HG03135 (cell line): ENCODE results near the gene HSPD1.
"Not testable (repeated sequence)": the region's sequence is repeated elsewhere in the genome, so short reads cannot be mapped to it uniquely, and the experiment has no call there.

Experiments used
- ATAC-seq: cut with Tn5 transposase; IDR thresholded peaks from one replicate; pipeline ENCODE4 v1.9.1; 2021; ENCODE audit warnings: mild to moderate bottlenecking, moderate library complexity; ENCODE audit not compliant: unreplicated experiment

Gene HSPD1

DNA sequence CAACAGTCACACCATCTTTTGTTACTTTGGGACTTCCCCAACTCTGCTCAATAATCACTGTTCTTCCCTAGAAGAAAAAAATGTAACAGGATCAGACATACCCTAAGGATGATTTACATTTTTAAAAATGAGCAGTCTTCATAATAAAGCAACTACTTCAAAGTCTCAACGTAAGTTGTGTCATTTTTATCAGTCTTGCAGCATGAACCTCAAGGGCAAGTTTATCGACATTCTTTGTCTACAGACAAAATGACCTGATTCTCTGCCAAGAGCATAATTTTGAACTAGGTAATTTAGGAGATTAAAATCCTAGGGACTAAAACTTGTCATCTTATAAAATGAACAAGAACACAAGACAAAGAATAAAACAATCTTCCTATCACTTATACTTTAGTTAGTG lies 2.3 kb downstream of the HSPD1 start:
- no peak for ATAC-seq

DNA sequence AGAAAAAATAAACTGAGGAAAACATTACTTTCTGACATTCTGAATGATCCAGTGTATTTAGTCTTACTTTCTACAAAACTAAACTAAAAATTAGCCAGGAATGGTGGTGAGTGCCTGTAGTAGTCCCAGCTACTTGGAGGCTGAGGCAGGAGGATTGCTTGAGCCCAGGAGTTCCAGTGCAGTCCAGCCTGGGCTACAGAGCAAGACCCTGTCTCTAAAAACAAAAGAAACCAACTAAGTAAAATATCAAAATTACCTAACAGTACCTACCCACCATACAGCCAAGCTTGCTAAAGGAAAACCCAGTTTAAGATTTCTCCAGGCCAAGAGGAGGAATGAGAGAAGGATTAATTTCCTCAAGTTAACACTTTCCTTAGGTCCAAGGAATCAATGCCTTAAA lies 2.9 kb downstream of the HSPD1 start:
- ATAC-seq: no peak

DNA sequence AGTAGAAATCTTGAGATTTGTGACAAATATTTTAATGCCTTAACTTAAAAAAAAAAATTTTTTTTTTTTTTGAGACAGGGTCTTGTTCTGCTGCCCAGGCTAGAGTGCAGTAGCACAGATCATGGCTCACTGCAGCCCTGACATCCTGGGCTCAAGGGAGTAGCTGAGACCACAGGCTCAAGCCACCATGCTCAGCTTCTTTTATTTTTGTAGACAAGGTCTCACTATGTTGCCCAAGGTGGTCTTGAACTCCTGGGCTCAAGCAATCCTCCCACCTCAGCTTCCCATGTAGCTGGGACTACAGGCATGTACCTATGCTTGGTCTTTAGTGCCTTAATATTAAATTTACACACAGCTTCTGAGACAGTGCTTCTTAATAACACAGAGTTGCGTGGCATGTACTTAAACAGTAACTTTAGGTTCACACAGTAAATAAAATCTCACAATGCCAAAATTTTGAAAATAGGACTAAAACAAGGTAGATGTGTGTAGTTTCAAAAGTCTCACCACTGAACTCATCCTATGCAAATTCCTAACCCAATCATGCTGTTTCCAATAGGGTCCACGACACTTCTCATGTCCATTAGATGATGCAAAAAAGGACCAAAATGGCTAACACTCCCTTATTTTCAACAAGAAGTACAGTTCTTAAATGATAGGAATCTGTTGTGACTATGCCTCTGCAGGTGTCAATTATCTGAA lies 4.1 kb downstream of the HSPD1 start:
- ATAC-seq: no peak

DNA sequence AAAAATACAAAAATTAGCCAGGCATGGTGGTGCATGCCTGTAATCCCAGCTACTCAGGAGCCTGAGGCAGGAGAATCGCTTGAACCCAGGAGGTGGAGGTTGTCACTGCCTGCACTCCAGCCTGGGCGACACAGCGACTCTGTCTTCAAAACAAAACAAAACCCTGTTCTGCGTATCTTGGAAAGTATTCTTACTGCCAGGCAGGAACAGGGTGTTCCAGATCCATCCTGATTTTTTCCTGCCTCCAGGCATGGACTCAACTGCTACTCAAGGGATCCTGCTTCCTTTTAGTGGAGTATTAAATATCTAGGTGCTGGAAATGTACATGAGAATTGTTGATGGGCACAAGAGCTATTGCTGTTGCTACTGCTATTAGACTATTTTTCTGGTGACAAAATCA lies 12.3 kb downstream of the HSPD1 start:
- ATAC-seq: no peak

GRCh38 chr2:197486175-197486574 lies 13.5 kb downstream of the HSPD1 start:
- ATAC-seq: no peak

DNA sequence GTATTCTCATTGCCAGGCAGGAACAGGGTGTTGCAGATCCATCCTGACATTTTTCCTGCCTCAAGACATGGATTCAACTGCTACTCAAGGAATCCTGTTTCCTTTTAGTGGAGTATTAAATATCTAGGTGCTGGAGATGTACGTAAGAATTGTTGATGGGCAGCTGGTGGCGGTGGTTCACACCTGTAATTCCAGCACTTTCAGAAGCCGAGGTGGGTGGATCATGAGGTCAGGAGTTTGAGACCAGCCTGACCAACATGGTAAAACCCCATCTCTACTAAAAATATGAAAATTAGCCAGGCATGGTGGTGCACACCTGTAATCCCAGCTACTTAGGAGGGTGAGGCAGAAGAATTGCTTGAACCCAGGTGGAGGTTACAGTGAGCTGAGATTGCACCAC lies 15.4 kb downstream of the HSPD1 start:
- not testable (repeated sequence) for ATAC-seq

GRCh38 chr2:197480165-197481036 lies 19.2 kb downstream of the HSPD1 start:
- ATAC-seq: no peak

- no peak for ATAC-seq
Measured at GRCh38 chr2:197477797-197478196, 21.8 kb downstream of the HSPD1 start.

DNA sequence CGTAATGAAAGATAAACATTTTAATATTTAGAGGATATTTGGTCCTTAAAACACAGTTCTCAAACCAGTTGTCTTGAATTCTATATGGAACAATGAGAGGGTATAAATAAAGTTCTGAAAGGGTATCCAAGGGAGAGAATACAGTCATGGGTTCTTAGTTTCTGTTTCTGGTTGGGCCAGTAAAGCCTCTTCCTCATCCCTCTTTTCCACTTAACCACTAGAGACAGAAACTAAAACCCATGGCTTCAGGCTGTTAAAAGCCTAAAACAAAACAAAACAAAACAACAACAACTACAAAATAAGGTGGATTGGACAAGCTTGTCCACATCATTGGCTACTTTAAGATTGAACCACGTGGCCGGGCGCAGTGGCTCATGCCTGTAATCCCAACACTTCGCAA lies 27.5 kb downstream of the HSPD1 start:
- no peak for ATAC-seq

- ATAC-seq: no peak
Measured at GRCh38 chr2:197464175-197464574, 35.5 kb downstream of the HSPD1 start.

GRCh38 chr2:197461057-197461456 lies 38.6 kb downstream of the HSPD1 start:
- no peak for ATAC-seq

DNA sequence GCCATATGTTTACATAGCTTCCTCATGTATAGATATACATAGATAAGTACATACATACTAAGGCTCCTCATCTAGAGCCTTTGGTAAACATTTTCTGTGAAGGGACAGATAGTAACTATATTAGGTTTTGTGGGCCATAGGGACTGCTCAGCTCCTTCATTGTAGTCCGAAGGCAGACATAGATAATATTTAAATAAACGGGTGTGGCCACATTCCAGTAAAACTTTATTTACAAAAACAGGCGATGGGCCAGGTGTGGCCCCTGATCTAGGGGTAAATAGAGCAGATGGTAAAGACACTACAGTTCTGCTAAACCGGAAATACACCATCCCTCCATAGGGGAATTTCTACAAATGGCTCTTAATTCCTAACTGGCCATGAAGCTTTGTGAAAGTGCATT lies 39.0 kb downstream of the HSPD1 start:
- no peak for ATAC-seq

- no peak for ATAC-seq
Measured at GRCh38 chr2:197455428-197455827, 44.2 kb downstream of the HSPD1 start.

GRCh38 chr2:197454923-197455322 lies 44.7 kb downstream of the HSPD1 start:
- no peak for ATAC-seq

DNA sequence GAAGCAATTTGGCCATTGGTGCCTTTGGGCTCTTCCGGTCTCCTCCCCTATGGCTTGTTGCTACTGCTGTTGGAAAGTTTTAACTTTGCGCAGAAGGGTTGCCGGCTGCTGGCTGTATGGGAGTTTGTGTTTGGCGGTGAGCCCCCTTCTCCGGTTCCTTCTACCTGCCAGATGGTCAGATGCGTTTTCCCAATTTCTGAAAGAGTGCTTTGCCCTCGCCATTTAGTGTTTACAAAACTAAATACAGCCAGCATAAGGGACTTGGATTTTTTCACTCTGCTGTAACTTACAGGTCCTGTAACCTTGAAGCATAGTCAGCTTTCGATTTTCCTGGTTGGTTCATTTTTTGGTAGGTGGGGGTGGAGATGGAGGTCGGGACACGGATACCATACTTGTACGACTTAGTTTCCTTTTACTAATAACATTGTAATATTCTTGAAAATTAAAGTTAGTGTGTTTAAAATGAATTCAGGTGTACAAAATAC lies 45.7 kb downstream of the HSPD1 start:
- ATAC-seq: peak; percentile 36

- peak; percentile 93 for ATAC-seq
Measured at GRCh38 chr2:197453123-197453913, 46.3 kb downstream of the HSPD1 start, which contains the start of gene COQ10B. COQ10B (plus strand) TSS chr2:197453552; CDS start chr2:197453561, 9 bp downstream.

DNA sequence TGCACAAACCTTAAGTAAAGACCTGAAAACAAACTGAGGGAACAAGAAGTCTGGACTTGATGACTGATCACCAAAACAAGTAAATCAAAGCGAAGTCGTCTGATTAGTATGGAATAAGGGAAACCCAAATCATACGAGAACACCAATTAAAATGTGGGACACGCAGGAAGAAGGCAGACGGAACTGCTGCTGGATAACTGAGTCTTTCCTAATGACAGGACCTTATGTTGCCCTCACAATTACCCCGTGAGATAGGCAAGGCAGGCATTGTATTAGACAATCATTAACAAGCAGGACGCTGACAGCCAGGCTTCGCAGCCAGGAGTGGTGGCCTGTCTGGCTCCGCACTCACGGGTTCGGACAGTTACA lies 46.9 kb downstream of the HSPD1 start:
- no peak for ATAC-seq

DNA sequence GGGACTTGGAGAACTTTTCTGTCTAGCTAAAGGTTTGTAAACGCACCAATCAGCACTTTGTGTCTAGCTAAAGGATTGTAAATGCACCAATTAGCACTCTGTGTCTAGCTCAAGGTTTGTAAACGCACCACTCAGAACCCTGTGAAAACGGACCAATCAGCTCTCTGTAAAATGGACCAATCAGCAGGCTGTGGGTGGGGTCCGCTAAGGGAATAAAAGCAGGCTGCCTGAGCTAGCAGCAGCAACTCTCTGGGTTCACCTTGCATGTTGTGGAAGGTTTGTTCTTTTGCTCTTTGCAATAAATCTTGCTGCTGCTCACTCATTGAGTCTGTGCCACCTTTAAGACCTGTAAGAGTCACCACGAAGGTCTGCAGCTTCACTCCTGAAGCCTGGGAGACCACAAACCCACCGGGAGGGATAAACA lies 48.7 kb downstream of the HSPD1 start:
- ATAC-seq: not testable (repeated sequence)

DNA sequence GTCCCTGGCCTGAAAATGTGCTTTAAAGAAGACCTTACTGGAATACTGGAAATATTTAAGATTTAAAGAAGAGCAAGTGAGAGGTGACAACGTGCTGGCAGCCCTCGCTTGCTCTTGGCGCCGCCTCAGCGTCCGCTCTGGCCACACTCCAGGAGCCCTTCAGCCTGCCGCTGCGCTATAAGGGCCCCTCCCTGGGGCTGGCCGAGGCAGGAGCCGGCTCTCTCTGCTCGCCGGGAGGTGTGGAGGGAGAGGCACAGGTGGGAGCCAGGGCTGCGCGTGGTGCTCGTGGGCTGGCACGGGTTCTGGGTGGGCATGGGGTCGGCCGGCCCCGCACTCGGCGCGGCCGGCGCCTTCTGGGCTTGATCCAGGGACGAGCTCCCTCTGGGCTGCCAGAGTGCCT lies 49.2 kb downstream of the HSPD1 start:
- ATAC-seq: no peak

DNA sequence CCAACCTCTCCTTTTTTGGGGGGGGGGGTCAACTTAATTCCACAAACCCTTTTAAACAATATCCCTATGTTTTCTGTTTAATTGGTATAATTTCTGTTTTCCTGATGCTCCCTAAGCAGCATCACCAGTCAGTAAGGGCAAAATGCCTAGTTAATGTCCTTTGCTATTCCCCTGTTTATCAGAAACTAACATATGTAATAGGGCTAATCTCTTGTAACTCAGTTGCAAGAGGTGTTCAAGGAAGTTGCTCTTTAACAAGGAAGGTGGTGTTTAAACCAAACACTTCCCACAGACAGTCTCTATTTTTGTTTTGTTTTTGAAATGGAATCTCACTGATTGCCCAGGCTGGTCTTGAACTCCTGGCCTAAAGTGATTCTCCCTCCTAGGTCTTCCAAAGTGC lies 52.8 kb downstream of the HSPD1 start:
- ATAC-seq: no peak

GRCh38 chr2:197445746-197446145 lies 53.9 kb downstream of the HSPD1 start:
- no peak for ATAC-seq
